Activated naive CD4-positive, alpha-beta T cell treated with anti-CD3 and anti-CD28 coated beads, Interleukin-2, amount 50 U/mL, for 24 hours (primary cell): ENCODE data around the gene VPS26B.

Source experiments
- H3K27ac Mint-ChIP-seq: one replicate; pipeline ENCODE4 v1.8.0; 2021; ENCODE audit warnings: mild to moderate bottlenecking, mixed read lengths
- H3K27me3 Mint-ChIP-seq: one replicate; pipeline ENCODE4 v1.8.0; 2021; ENCODE audit warnings: mixed read lengths
- H3K36me3 Mint-ChIP-seq: one replicate; pipeline ENCODE4 v1.8.0; 2021; ENCODE audit warnings: mixed read lengths
- H3K4me1 Mint-ChIP-seq: one replicate; pipeline ENCODE4 v1.8.0; 2021; ENCODE audit warnings: mixed read lengths
- H3K4me3 Mint-ChIP-seq: one replicate; pipeline ENCODE4 v1.8.0; 2021; ENCODE audit warnings: mild to moderate bottlenecking, mixed read lengths
- H3K9me3 Mint-ChIP-seq: one replicate; pipeline ENCODE4 v1.8.0; 2021; ENCODE audit warnings: mixed read lengths

VPS26B gene

DNA sequence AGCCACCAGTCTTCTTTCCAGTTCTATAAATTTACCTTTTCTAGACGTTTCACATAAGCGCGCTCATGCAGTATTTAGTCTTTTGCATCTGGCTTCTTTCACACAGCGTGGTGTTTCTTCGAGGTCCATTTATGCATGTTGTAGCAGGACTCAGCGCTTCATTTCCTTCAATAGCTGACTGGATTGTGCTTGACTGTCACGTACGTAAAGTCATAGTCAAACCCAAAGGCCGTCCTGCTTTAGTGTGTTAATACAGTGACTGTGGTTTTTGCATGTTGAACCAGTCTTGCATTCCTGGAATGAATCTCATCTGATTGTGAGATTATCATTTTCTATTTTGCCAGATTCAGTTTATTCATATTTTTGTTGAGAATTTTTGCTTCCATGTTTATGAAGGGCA is 70.2 kb downstream of the VPS26B start:
- H3K27me3 Mint-ChIP-seq = no peaks in the 10 kb centered on the region
- H3K9me3 Mint-ChIP-seq = no peaks in the 10 kb centered on the region
- H3K4me1 Mint-ChIP-seq = no peaks in the 10 kb centered on the region
- no peak overlapping the region for H3K4me3 Mint-ChIP-seq
- H3K27ac Mint-ChIP-seq = no peak overlapping the region
- H3K36me3 Mint-ChIP-seq = peaks cover 3% of the 10 kb centered on the region
